ENCODE measurements around the gene KRTAP3-2.

GRCh38 chr17:41049110-41049509 is 49.4 kb upstream of the KRTAP3-2 start:
- no peak for TF ChIP-seq CTCF (IDR thresholded peaks at IDR 0.05; ENCODE audit: low read length)
- TF ChIP-seq EZH2 (optimal IDR thresholded peaks at IDR 0.05; ENCODE audit: low read depth, low read length) = no peak
- no peak for TF ChIP-seq EZH2phosphoT487 (IDR thresholded peaks at IDR 0.05; ENCODE audit: low read length)
